ENCODE data around the gene CCSER2. TPM values are rescaled to one million over a fixed set of nuclear protein-coding genes. Genes with fewer than 3 reads are reported as not detected.

The CCSER2 gene
- polyA plus RNA-seq, 1 of the 3 experiments (the other 2 are of a cell fraction): 8.5 TPM

GRCh38 chr10:84388148-84388547, 59.8 kb downstream of the CCSER2 start:
- Histone ChIP-seq H3K4me2 (no peak overlapping the region), H3K4me3 (ENCODE audit: low read depth in 2 of 2, low read length in 1 of 2) (no peak overlapping the region), H4K20me1 (ENCODE audit: insufficient read depth) (no peaks in the 10 kb centered on the region), H2AFZ (ENCODE audit: low read depth) (no peak overlapping the region), H3F3A (replicated peaks; ENCODE audit: insufficient read depth) (no peaks in the 10 kb centered on the region), H3K9me3 (no peaks in the 10 kb centered on the region), H3K79me2 (ENCODE audit: insufficient read depth) (peaks cover 22% of the 10 kb centered on the region; the same call in 1 of the 2 replicates), H3K36me3 (replicated peaks in 1 of 2; ENCODE audit: control insufficient read depth in 1 of 2, insufficient read depth in 2 of 2, low read length in 1 of 2) (peaks cover 7 to 24% of the 10 kb centered on the region in 2 experiments), H3K9me2 (no peaks in the 10 kb centered on the region), H3K9ac (no peak overlapping the region), H3K27ac (ENCODE audit: low read depth in 2 of 2, low read length in 1 of 2) (no peak overlapping the region), H3K4me1 (ENCODE audit: control insufficient read depth in 1 of 2, insufficient read depth in 2 of 2, low read depth in 1 of 2, low read length in 1 of 2) (no peaks in the 10 kb centered on the region), H3K27me3 (ENCODE audit: insufficient read depth) (no peaks in the 10 kb centered on the region)
- no peak for TF ChIP-seq CTCF (IDR thresholded peaks at IDR 0.05)
- TF ChIP-seq RFX5 (IDR thresholded peaks at IDR 0.05; ENCODE audit: low read length): no peak
- TF ChIP-seq POLR2AphosphoS5 (IDR thresholded peaks at IDR 0.05; ENCODE audit: low read depth, low read length): no peak
- no peak for TF ChIP-seq SMC3 (IDR thresholded peaks at IDR 0.05; ENCODE audit: low read depth, low read length)
- no peak for TF ChIP-seq EP300 (IDR thresholded peaks at IDR 0.05; ENCODE audit: borderline replicate concordance in 1 of 2, low read depth in 1 of 2, low read length in 1 of 2)
- no peak for TF ChIP-seq MAX (IDR thresholded peaks at IDR 0.05; ENCODE audit: low read depth)
- TF ChIP-seq MXI1 (IDR thresholded peaks at IDR 0.05; ENCODE audit: low read depth, low read length): no peak
- no peak for TF ChIP-seq IRF3 (IDR thresholded peaks at IDR 0.05; ENCODE audit: low read depth, low read length)
- TF ChIP-seq, protein P1, sequence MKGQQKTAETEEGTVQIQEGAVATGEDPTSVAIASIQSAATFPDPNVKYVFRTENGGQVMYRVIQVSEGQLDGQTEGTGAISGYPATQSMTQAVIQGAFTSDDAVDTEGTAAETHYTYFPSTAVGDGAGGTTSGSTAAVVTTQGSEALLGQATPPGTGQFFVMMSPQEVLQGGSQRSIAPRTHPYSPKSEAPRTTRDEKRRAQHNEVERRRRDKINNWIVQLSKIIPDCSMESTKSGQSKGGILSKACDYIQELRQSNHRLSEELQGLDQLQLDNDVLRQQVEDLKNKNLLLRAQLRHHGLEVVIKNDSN (IDR thresholded peaks at IDR 0.05; ENCODE audit: borderline replicate concordance, low read depth): no peak
- TF ChIP-seq GABPA (IDR thresholded peaks at IDR 0.05; ENCODE audit: low read depth): no peak
- TF ChIP-seq EZH2phosphoT487 (IDR thresholded peaks at IDR 0.05; ENCODE audit: borderline replicate concordance, low read depth): no peak
- TF ChIP-seq CHD2 (IDR thresholded peaks at IDR 0.05; ENCODE audit: low read length, partially characterized antibody): no peak
- TF ChIP-seq ELF1 (IDR thresholded peaks at IDR 0.05): no peak
- TF ChIP-seq TEAD4 (IDR thresholded peaks at IDR 0.05; ENCODE audit: borderline replicate concordance, insufficient read depth): no peak
- TF ChIP-seq TAF1 (IDR thresholded peaks at IDR 0.05; ENCODE audit: borderline replicate concordance, low read depth, low read length): no peak
- TF ChIP-seq RAD21 (IDR thresholded peaks at IDR 0.05; ENCODE audit: low read length): no peak
- no peak for TF ChIP-seq RCOR1 (IDR thresholded peaks at IDR 0.05; ENCODE audit: low read length)
- POLR2A ChIA-PET: no interaction called here
- DNase-seq: no peak
- CTCF ChIA-PET: interaction anchor here (0.7 to 1.5 kb wide), 2 partner anchors 149 to 1042 kb away, joined by 3 to 8 read pairs; no protein-coding TSS in a partner anchor
- 90% methylated on average over 1 of the region's 1 CpG for WGBS (ENCODE audit: low lambda C conversion rate)

Data from SK-N-SH (cell line).